ENCODE measurements around the gene METTL16. TPM values are rescaled to one million over a fixed set of nuclear protein-coding genes. Genes with fewer than 3 reads are reported as not detected.
A peak's percentile ranks its signal among the peaks of the same experiment; 100 is the strongest.

The METTL16 gene
- total RNA-seq, 1 experiment from 2014 or later, result 37.6 TPM

GRCh38 chr17:2397247-2398171 lies 114.2 kb downstream of the METTL16 start (continued):
- TF ChIP-seq CEBPB (IDR thresholded peaks at IDR 0.05; ENCODE audit: low read depth) (no peak), YY1 (IDR thresholded peaks at IDR 0.05; ENCODE audit: extremely low read depth, insufficient replicate concordance, low read depth, low read length) (no peak), EZH2phosphoT487 (IDR thresholded peaks at IDR 0.05; ENCODE audit: borderline replicate concordance) (no peak), FOSL1 (IDR thresholded peaks at IDR 0.05; ENCODE audit: low read depth) (no peak), SP1 (IDR thresholded peaks at IDR 0.05; ENCODE audit: low read depth) (no peak), REST (IDR thresholded peaks at IDR 0.05; ENCODE audit: low read depth) (no peak), EGR1 (IDR thresholded peaks at IDR 0.05; ENCODE audit: low read depth) (no peak), ZFX (IDR thresholded peaks at IDR 0.05) (no peak)

- peak overlapping the region; percentile 93 for H3K4me2 ChIP-seq (ENCODE audit: low read length)
- CTCF ChIA-PET, result no interaction called here
- H3K79me2 ChIP-seq (ENCODE audit: insufficient read depth, low read length), result peaks cover 57% of the 10 kb centered on the region
- peak overlapping the region; percentile 97 for H3K27ac ChIP-seq (ENCODE audit: low read depth, low read length)
- H4K20me1 ChIP-seq (ENCODE audit: insufficient read depth), result no peaks in the 10 kb centered on the region
- H3K9me3 ChIP-seq (ENCODE audit: control insufficient read depth in 1 of 2, insufficient read depth in 1 of 2, low read depth in 1 of 2, low read length in 2 of 2), result no peaks in the 10 kb centered on the region
- intact Hi-C loops (cut with micrococcal nuclease), result no loop called here
- RAD21 ChIA-PET (ENCODE audit: low non-redundant PET in 1 of 2, low total read pairs in 2 of 2, uncharacterized antibody in 2 of 2, unreplicated experiment in 2 of 2), result no interaction called here
- H3K9me2 ChIP-seq (ENCODE audit: insufficient read depth), result no peaks in the 10 kb centered on the region
- POLR2A ChIA-PET, result interaction anchor here (1.6 kb wide), 2 partner anchors 9 to 14 kb away, joined by 3 read pairs; no protein-coding TSS in a partner anchor
- H3K27me3 ChIP-seq (ENCODE audit: insufficient read depth, low read length), result no peaks in the 10 kb centered on the region
- H3K9ac ChIP-seq (ENCODE audit: low read length), result peak overlapping the region; percentile 100
- ATAC-seq (peak; percentile 41), DNase-seq (ENCODE audit: low read depth, low spot score) (peak; percentile 93)
- no peaks in the 10 kb centered on the region for H3K36me3 ChIP-seq (ENCODE audit: control insufficient read depth in 1 of 2, insufficient read depth in 2 of 2, low read length in 2 of 2)
- H2AFZ ChIP-seq (ENCODE audit: low read depth, low read length, poor library complexity, severe bottlenecking), result no peak overlapping the region
- H3K4me1 ChIP-seq (ENCODE audit: control insufficient read depth in 1 of 2, insufficient read depth in 2 of 2, low read length in 2 of 2), result peaks cover 43 to 85% of the 10 kb centered on the region in 2 experiments
- peak overlapping the region; percentile 46 to 59 for H3K4me3 ChIP-seq (replicated peaks in 1 of 2; ENCODE audit: low read depth in 1 of 2, low read length in 2 of 2)
- BruUV-seq (replicated peaks), result no TSS peak
- TF ChIP-seq EZH2 (IDR thresholded peaks at IDR 0.05) (no peak), TCF7L2 (IDR thresholded peaks at IDR 0.05; ENCODE audit: borderline replicate concordance, extremely low read depth, insufficient read depth, insufficient read length) (peak; percentile 37), ZBTB33 (IDR thresholded peaks at IDR 0.05; ENCODE audit: extremely low read depth, insufficient replicate concordance, low read length) (no peak), ZNF274 (IDR thresholded peaks at IDR 0.05; ENCODE audit: low read depth, low read length) (no peak), CTCF (IDR thresholded peaks at IDR 0.05 in 2 of 3, conservative IDR thresholded peaks at IDR 0.05 in 1 of 3; ENCODE audit: borderline replicate concordance in 1 of 3, insufficient read depth in 1 of 3, low read depth in 2 of 3, low read length in 2 of 3) (no peak)
Observed at GRCh38 chr17:2396568-2397246, 115.0 kb downstream of the METTL16 start.

Data from HCT116 (cell line).